Measurements from ENCODE around the gene CNNM1.

CNNM1 gene

GRCh38 chr10:99410146-99410545 lies 81.0 kb downstream of the CNNM1 start:
- no peak overlapping the region for H3K4me3 ChIP-seq (ENCODE audit: low read depth, low read length)
- no peak for DNase-seq (ENCODE audit: low read depth)
- in situ Hi-C loops (cut with HindIII; ENCODE audit: low sequenced_read_pairs), result no loop called here
- TF ChIP-seq CTCF (IDR thresholded peaks at IDR 0.05; ENCODE audit: low read depth, low read length, missing control alignments), result no peak

- DNase-seq (ENCODE audit: low read depth), result no peak
- no peak for TF ChIP-seq CTCF (IDR thresholded peaks at IDR 0.05; ENCODE audit: low read depth, low read length, missing control alignments)
- H3K4me3 ChIP-seq (ENCODE audit: low read depth, low read length), result no peak overlapping the region
- in situ Hi-C loops (cut with HindIII; ENCODE audit: low sequenced_read_pairs), result no loop called here
Measured at GRCh38 chr10:99410876-99411275, 81.7 kb downstream of the CNNM1 start.

GRCh38 chr10:99411546-99411945 lies 82.4 kb downstream of the CNNM1 start:
- H3K4me3 ChIP-seq (ENCODE audit: low read depth, low read length), result no peak overlapping the region
- TF ChIP-seq CTCF (IDR thresholded peaks at IDR 0.05; ENCODE audit: low read depth, low read length, missing control alignments), result no peak
- in situ Hi-C loops (cut with HindIII; ENCODE audit: low sequenced_read_pairs), result no loop called here
- no peak for DNase-seq (ENCODE audit: low read depth)

GRCh38 chr10:99412099-99412498 lies 82.9 kb downstream of the CNNM1 start:
- in situ Hi-C loops (cut with HindIII; ENCODE audit: low sequenced_read_pairs), result no loop called here
- H3K4me3 ChIP-seq (ENCODE audit: low read depth, low read length), result no peak overlapping the region
- TF ChIP-seq CTCF (IDR thresholded peaks at IDR 0.05; ENCODE audit: low read depth, low read length, missing control alignments), result no peak
- DNase-seq (ENCODE audit: low read depth), result no peak

- TF ChIP-seq CTCF (IDR thresholded peaks at IDR 0.05; ENCODE audit: low read depth, low read length, missing control alignments), result no peak
Measured at GRCh38 chr10:99418910-99419624, 89.9 kb downstream of the CNNM1 start.

GRCh38 chr10:99419688-99420087 lies 90.5 kb downstream of the CNNM1 start:
- in situ Hi-C loops (cut with HindIII; ENCODE audit: low sequenced_read_pairs), result no loop called here
- DNase-seq (ENCODE audit: low read depth), result no peak
- no peak overlapping the region for H3K4me3 ChIP-seq (ENCODE audit: low read depth, low read length)
- no peak for TF ChIP-seq CTCF (IDR thresholded peaks at IDR 0.05; ENCODE audit: low read depth, low read length, missing control alignments)

More at GRCh38 chr10:99418910-99419624, 89.9 kb downstream of the CNNM1 start:
- in situ Hi-C loops (cut with HindIII; ENCODE audit: low sequenced_read_pairs), result no loop called here
- no peak for DNase-seq (ENCODE audit: low read depth)
- H3K4me3 ChIP-seq (ENCODE audit: low read depth, low read length), result no peak overlapping the region
